KOPT-K1 (cell line): ENCODE results near the gene NFATC1.
A peak's percentile ranks its signal among the peaks of the same experiment; 100 is the strongest.

Source experiments
- H3K27ac ChIP-seq: fragments of 200-600 bp; sonication (generic); 2 replicates; pipeline ENCODE4 v1.5.1; 2016; ENCODE audit warnings: antibody characterized with exemption, mild to moderate bottlenecking, low read depth, low read length; ENCODE audit not compliant: poor library complexity, severe bottlenecking
- H3K36me3 ChIP-seq: fragments of 200-600 bp; sonication (generic); 2 replicates; pipeline ENCODE4 v1.5.1; 2017; ENCODE audit warnings: antibody characterized with exemption, mild to moderate bottlenecking, low read length, moderate library complexity; ENCODE audit not compliant: insufficient read depth
- H3K9me3 ChIP-seq: fragments of 200-600 bp; sonication (generic); 2 replicates; pipeline ENCODE4 v1.5.1; 2017; ENCODE audit warnings: antibody characterized with exemption, low read length, mild to moderate bottlenecking; ENCODE audit not compliant: insufficient read depth, poor library complexity, severe bottlenecking

The NFATC1 gene

DNA sequence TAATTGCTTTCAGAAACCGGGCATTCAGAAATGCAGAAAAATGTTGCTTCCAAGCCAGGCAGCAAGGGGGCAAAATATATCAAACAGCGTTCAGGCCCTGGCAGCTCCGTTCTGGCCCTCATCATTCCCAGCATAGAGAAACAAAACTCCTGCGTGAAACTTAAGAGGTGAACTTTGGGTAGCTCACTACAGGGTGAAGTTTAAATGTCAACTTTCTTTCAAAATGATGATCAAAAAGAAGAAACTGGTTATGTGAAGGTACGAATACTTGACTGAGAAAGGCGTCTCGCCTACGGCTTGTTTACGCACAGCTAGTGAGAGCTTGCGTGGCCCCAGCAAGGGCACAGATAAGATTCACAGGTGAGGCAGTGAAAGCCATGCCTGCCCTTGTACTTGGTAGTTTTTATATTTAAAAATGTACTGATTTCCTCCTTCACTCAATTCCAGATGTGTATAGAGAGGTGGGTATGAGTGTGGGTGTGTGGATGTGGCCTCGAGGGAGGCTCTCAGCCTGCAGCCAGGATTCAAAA lies 127.5 kb downstream of the NFATC1 start:
- Histone ChIP-seq H3K36me3 (peaks cover 7% of the 10 kb centered on the region; the same call in 1 of the 2 replicates), H3K27ac (peak overlapping the region; percentile 96), H3K9me3 (no peaks in the 10 kb centered on the region)

DNA sequence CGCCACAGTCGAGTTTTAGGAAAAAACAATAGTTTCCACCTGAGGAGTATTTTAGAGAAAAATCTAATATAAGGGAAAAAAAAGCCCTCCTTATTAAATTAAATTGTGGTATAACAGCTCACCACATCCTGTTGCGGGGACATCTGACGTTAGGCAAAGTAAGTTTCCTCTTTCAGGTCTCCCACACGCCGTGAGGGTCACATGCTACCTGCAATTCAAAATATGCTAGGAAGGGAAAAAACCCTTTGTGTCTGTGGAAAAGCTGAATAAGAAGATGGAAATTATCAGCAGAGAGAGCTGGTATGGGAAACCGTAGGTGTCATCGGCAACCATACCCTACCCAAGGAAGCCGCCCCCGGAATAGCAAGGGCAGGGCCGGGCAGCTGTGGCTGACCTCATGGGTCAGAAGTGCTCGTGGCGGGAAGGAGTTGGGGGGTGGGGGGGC lies 128.0 kb downstream of the NFATC1 start:
- H3K27ac ChIP-seq, result peak overlapping the region; percentile 96
- H3K9me3 ChIP-seq, result no peaks in the 10 kb centered on the region
- peaks cover 12% of the 10 kb centered on the region; the same call in 1 of the 2 replicates for H3K36me3 ChIP-seq

DNA sequence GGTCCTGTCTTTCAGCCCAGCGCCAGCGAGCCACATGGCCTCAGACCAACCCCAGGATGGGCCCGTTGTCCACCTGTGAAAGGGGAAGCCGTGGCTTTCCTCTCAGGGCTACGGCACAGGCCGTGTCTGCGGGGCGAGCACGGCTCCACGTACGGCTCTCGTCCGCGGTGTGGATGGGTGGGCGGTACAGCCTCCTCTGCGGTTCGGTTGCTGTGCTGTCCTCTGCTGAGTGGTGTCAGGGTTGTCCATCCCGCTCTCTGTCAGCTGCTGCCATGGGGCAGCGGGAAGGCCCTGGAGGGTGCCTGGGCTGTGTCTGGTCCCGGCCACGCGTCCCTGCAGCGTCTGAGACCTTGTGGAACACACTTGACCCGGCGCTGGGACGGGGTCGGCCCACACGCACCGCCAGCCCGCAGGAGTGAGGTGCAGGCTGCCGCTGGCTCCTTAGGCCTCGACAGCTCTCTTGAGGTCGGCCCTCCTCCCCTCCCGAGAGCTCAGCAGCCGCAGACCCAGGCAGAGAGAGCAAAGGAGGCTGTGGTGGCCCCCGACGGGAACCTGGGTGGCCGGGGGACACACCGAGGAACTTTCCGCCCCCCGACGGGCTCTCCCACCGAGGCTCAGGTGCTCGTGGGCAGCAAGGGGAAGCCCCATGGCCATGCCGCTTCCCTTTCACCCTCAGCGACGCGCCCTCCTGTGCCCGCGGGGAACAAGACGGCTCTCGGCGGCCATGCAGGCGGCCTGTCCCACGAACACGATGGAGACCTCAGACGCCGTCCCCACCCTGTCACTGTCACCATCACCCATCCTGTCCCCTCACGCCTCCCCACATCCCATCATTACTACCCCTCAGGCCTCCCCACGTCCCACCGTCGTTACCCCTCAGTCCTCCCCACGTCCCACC lies 128.7 kb downstream of the NFATC1 start:
- Histone ChIP-seq H3K9me3 (no peaks in the 10 kb centered on the region), H3K36me3 (peaks cover 12% of the 10 kb centered on the region; the same call in 1 of the 2 replicates), H3K27ac (peak overlapping the region; percentile 96)

DNA sequence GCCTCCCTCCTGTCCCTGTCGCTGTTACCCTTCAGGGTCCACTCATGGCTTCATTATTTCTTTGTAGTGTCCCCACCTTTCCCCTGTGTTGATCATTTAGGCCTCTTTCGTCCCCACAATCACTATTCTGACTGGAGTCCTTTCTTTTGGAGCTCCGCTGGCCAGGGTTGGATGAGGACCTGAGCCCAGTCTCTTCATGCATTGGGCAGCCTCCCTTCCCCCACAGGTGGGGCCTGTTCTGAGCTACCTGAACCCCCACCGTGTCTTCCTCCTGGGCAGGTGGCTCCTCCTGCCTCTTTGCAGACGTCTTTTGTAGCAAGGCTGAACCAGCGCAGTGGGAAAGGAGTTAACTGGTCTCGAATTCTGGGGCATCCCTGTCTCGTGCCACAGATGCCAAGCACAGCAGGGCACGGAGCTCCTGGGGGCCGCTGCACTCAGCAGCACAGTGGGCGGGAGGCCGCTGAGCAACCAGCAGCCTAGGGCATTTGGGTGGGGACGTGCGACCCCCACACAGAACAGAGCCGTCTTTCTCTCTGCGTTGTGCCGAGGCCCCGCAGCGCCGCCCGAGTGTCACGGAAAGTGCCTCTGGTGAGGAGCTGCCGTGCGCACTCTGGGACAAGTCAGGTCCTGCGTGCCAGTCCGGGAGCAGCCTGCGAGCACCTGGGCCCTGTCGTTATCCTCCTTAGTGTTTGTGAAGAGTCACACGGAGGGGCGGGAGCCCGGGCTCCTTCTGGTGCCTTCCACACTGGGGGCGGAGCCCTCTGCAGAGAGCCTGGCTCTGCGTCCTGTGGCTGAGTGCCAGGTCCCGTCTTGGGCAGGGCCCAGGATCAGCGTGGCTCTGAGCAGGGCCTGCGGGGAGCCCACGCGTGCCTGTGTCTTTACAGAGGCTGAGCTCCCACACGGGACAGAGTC lies 130.1 kb downstream of the NFATC1 start:
- Histone ChIP-seq H3K9me3 (no peaks in the 10 kb centered on the region), H3K36me3 (peaks cover 12% of the 10 kb centered on the region; the same call in 1 of the 2 replicates), H3K27ac (no peak overlapping the region)

DNA sequence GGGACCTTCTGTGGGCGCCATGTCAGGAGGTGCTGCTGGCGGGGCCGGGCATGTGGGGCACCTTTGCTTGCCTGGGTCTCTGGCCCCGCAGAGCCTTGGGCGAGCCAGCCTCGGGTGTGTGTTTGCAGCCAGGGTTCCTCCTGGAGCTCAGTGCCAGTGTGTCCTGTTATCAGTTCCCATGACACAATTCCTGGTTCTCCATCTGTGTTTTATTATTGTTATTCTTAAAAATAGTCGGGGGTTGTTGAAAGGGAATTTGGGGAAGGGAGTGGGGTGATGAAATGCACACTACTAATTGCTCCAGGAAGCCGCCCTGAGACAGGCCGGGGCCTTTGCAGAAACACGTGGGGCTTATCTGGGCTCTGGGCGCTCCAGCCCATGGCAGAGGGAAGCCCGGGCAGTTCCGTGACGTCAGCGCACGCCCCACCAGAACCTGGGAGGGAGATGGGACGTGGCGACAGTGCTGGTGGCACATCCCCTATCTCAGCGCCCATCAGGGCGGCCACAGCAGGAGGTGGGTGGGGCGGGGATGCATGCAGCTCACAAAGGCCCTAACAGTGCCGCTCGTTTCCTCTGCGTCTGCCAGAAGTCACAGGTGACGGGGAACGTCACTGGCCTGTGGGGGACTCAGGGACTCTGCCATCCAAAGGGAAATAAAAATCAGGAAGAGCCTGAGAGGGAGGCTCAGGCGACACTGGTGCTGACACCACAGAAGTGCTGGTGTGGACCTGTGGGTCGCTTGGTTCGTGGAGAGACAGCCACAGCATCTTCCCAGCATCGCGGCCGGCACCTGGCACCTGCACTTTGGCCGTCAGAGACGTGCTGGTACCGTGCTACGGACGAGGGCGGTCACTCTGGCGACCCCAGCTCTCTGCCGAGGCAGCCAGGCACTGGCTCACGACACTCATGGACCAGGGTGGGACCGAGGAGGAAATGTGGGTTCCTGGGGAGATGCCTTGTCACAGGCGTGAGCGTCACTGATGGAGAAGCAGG lies 131.0 kb downstream of the NFATC1 start:
- no peaks in the 10 kb centered on the region for H3K9me3 ChIP-seq
- no peak overlapping the region for H3K27ac ChIP-seq
- peaks cover 12% of the 10 kb centered on the region; the same call in 1 of the 2 replicates for H3K36me3 ChIP-seq

DNA sequence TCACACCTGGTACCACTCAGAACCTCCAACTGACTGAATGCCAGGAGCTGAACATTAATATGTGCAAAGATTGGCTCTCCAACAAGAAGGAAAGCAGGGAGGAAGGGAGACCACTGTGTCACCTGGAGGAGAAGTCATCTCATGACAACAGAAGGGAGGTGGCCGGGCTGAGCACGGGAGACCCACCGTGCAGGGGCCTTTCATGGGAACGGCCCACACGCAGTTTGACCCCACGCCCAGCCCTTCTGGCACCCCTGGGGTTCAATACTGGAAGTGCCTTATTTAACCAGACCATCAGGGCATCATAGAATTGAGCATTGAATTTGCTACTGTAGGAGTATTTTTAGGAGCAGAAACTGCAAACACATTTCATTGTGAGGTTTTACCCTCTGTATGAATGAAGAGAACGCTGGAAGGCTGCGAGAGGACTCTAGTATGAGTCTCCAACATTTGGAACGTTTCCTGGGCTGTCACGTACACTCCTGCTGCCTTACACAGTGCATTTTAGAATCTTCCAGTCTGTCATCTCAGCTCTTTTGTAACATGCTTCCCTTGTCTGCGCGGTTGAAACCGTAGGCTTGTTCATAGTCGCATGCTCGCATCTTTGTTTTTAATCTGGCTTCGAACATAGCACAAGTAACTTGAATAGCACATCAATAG lies 132.1 kb downstream of the NFATC1 start:
- H3K36me3 ChIP-seq, result peaks cover 12% of the 10 kb centered on the region; the same call in 1 of the 2 replicates

DNA sequence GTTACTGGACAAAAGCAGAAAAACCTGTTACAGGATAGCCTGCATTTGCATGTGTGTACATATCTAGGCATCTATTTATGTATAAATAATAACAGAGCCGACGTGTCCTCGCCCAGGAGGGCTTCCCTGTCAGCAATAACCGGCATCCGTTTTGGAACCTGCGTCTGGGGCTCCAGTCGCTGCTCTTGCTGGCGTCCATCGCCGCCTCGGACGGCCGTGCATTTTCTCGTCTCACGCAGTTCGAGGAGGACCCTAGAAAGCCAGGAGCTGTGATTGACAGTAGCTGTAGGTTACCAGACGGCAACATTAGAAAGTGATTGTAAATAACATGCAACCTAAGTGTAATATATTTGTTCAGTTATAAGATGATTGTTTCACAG lies 132.6 kb downstream of the NFATC1 start:
- Histone ChIP-seq H3K36me3 (peaks cover 12% of the 10 kb centered on the region; the same call in 1 of the 2 replicates), H3K27ac (no peak overlapping the region)

More for the DNA sequence above, 132.1 kb downstream of the NFATC1 start:
- no peak overlapping the region for H3K27ac ChIP-seq
- no peaks in the 10 kb centered on the region for H3K9me3 ChIP-seq

DNA sequence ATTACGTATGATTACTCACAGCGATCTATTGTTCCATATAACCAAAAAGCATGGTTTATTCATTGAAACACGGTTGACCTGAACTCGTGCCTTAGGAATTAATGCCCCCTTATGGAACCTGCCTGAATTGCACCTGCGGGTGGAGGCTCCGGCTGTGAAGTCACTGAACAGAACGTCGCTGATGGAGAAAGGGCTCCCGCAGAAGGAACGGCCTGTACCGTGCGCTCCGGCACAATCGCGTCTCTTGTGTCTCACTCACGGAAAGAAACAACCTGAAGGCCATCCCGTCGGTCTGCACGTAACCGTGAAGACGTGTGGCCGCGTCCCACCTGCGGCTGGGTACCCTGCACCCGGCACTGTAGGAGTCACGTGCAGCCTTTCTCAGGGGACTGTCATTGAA lies 133.1 kb downstream of the NFATC1 start:
- peaks cover 12% of the 10 kb centered on the region; the same call in 1 of the 2 replicates for H3K36me3 ChIP-seq
- no peaks in the 10 kb centered on the region for H3K9me3 ChIP-seq
- no peak overlapping the region for H3K27ac ChIP-seq

More for the DNA sequence above, 132.6 kb downstream of the NFATC1 start:
- H3K9me3 ChIP-seq, result no peaks in the 10 kb centered on the region

DNA sequence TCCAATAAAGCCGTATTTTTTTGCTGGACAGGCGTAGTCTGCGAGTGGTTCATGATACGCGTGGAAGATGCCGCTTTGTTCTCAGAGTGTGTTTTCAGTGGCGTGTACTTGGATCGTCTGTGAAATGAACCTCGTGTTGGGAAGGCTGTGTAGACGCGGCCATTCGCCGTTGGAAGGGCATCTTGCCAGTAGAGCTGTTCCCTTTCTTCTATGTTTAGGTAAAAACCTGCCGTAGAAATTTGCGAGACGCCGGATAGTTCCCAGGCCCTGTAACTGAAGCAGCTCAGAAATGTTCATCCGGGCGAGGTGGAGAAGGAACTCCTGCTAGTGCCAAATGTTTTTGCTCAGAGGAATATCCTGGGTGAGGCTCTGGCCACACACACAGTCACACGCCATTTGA lies 133.6 kb downstream of the NFATC1 start:
- no peak overlapping the region for H3K27ac ChIP-seq
- peaks cover 12% of the 10 kb centered on the region; the same call in 1 of the 2 replicates for H3K36me3 ChIP-seq
- H3K9me3 ChIP-seq, result no peaks in the 10 kb centered on the region

DNA sequence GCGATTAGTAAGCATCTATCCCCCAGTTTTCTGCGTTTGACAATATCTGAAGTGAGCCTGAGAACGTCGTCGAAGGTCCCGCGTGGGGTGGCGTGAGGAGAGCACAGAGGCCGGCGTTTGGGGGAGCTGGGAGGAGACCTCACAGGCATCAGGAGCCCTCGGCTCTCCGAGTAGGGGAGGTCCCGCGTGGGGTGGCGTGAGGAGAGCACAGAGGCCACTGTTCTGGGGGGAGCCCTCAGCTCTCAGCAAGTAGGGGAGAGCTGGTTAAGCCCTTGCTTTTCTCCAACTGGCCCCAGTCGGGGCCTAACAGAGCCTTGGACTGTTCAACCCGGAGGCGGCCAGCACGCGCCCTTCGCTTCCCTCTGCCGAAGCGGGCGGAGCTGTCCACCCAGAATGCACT lies 134.3 kb downstream of the NFATC1 start:
- Histone ChIP-seq H3K36me3 (peaks cover 12% of the 10 kb centered on the region; the same call in 1 of the 2 replicates), H3K9me3 (no peaks in the 10 kb centered on the region), H3K27ac (no peak overlapping the region)

DNA sequence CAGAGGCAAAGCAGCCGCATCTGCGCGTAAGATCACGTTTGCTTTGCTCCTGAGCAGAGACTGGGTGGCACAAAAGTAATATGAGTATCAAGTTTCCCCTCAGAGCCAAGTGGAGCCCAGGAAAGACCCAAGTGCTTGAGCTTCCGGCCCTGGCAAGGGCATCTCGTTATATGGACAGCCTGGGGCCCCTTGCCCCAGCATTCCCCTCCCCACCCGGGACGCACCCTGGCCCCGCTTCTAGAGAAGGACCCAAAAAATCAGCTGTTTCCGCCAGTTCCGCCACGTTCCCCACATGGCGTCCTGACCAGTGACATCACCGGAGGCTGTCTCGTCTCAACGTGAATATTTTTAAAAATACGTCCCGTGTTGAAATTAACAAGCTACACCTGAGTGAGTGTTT lies 135.1 kb downstream of the NFATC1 start:
- H3K27ac ChIP-seq, result no peak overlapping the region
- H3K9me3 ChIP-seq, result no peaks in the 10 kb centered on the region
- peaks cover 12% of the 10 kb centered on the region; the same call in 1 of the 2 replicates for H3K36me3 ChIP-seq

DNA sequence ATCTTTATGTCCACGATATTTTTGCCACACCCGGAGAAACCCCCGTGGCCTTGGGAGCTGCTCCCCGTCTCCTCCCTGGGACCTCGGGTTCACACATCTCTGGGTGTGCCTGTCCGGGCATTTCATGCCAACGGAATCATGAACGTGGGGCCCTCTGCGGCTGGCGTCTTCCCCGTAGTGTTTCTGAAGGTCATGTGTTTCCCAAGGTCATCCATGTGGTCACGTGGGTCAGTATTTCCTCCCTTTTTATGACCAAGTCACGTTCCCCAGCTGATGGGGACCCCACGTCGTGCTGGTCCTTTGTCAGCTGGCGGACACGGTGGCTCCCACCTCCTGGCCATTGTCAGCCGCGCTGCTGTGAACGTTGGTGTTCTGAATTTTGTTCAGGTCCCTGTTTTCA lies 135.7 kb downstream of the NFATC1 start:
- Histone ChIP-seq H3K36me3 (peaks cover 12% of the 10 kb centered on the region; the same call in 1 of the 2 replicates), H3K27ac (no peak overlapping the region), H3K9me3 (no peaks in the 10 kb centered on the region)

DNA sequence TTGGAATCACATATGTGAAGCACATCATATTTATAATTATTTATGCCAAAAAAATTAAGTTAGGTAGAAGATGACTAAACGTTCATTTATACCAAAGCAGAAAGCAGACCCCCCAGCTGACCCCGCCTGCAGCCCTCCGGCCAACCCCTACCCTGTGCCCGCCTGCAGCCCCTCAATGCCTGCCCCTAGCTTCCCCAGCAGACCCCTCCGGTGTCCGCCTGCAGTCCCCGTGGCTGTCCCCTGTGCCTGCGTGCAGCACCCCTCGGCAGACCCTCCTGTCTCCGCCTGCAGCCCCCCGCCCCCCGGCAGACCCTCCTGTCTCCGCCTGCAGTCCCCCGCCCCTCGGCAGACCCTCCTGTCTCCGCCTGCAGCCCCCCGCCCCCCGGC lies 136.2 kb downstream of the NFATC1 start:
- Histone ChIP-seq H3K36me3 (peaks cover 12% of the 10 kb centered on the region; the same call in 1 of the 2 replicates), H3K27ac (no peak overlapping the region), H3K9me3 (no peaks in the 10 kb centered on the region)
